CMK (cell line): ENCODE data around the gene LRFN5.
"Not testable (repeated sequence)": the region's sequence is repeated elsewhere in the genome, so short reads cannot be mapped to it uniquely, and the experiment has no call there.

Source experiments
- DNase-seq: peaks from one replicate; pipeline ENCODE4 v3.0.0-alpha.2; 2010; ENCODE audit warnings: low read depth

Gene LRFN5

GRCh38 chr14:41636492-41637392, 30.1 kb downstream of the LRFN5 start:
- DNase-seq, result no peak

GRCh38 chr14:41641690-41642089, 35.0 kb downstream of the LRFN5 start:
- DNase-seq, result no peak

GRCh38 chr14:41642367-41642766, 35.7 kb downstream of the LRFN5 start:
- DNase-seq, result no peak

DNA sequence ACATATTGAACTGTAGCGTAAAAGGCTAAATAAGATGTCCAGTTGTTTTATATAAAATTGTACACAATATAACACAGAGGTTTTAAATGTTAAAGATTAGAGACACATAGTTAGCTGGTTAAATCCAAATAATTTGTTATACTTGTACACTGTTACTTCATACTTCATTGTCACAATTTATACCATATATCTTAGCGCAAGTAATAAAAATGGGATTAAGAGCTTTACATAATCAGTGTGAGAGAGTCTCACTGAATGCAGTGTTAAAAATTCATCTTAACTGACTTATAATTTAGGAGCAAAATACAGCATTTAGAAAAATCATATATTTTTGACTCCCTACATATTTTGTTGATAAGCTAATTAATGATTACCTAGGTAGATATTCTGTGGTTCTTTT, 36.1 kb downstream of the LRFN5 start:
- DNase-seq, result no peak

DNA sequence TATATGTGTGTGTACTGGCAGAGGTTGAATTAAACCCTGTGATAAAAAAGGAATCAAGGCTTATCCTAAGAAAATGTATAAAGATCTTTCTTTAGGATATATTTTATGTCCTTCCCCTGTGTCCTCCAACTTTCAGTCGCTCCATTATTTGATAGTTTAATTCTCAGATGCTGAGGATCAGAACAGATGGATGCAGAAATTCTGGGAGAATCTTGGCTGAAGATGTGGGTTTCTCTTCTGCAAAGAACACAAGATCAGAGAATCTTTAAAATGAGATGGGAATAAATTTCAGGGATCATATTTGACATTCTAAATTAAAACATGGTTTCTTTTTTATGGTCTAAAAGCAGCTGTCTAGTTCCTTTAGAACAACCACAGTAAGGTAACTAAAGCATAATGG, 37.9 kb downstream of the LRFN5 start:
- DNase-seq, result no peak

- no peak for DNase-seq
These were observed 44.1 kb downstream of the LRFN5 start for GRCh38 chr14:41650802-41651201.

DNA sequence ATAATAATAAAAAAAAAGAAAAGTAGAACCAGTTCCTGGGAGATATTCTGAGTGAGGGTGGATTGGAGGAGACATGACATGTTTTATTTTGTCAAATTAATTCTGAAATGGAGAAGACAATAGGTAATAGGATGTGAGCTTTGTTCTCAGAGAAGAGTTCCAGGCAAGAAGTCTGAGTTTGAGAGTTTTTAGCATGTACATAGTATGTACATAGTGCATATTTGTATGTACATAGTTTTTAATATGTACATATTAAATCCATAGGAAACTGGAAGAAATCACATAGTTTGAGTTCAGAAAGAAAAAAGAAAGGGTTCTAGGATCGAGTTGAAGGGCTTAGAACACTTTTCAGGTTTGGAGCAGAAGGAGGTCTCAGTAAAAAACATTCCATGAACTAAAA, 47.5 kb downstream of the LRFN5 start:
- DNase-seq, result no peak

DNA sequence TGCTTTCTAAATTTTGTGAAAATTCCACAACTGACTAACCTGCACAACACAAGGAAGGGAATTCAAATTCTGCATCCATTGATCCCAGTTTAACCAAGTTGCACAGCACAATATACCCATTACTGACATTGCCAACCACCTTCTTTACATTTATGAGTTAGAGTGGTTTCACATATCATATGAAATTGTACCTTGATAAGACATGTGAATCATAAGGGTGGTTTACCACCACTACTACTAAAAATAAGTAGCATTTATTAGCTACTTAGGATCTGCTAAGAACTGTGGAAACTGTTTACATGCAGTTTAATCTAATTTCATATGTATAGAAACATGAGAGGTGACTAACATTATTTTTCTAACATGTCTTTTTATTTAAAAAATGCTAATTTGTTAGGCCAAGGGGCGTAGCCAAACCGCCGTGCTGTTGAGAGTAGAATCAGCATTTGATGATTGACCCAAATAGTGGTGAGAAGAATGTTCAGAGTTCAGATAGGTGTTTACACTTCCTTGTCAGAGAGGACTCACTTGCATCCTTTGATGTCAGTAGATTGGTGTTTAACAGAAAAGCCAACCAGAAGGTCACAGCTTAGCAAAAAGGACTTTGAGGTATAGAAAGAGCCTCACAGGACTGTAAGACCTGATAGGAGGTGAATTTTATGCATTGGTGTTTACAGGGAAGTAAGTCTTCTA, 56.2 kb downstream of the LRFN5 start:
- no peak for DNase-seq

- no peak for DNase-seq
These were observed 56.8 kb downstream of the LRFN5 start for GRCh38 chr14:41663473-41663850.

- no peak for DNase-seq
These were observed 59.6 kb downstream of the LRFN5 start for GRCh38 chr14:41666301-41666700.

GRCh38 chr14:41668356-41668755, 61.7 kb downstream of the LRFN5 start:
- DNase-seq, result no peak

DNA sequence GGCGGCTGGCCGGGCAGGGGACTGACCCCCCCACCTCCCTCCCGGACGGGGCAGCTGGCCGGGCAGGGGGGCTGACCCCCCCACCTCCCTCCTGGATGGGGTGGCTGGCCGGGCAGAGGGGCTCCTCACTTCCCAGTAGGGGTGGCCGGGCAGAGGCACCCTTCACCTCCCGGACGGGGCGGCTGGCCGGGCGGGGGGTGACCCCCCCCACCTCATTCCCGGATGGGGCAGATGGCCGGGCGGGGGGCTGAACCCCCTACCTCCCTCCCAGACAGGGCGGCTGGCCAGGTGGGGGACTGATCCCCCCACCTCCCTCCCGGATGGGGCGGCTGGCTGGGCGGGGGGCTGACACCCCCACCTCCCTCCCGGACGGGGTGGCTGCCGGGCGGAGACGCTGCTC, 66.9 kb downstream of the LRFN5 start:
- DNase-seq, result not testable (repeated sequence)

DNA sequence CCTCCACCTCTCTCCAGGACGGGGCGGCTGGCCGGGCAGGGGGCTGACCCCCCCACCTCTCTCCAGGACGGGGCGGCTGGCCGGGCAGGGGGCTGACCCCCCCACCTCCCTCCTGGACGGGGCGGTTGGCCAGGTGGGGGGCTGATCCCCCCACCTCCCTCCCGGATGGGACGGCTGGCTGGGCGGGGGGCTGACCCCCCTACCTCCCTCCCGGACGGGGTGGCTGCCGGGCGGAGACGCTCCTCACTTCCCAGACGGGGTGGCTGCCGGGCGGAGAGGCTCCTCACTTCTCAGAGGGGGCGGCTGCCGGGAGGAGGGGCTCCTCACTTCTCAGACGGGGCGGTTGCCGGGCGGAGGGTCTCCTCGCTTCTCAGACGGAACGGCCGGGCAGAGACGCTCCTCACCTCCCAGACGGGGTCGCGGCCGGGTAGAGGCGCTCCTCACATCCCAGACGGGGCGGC, 67.9 kb downstream of the LRFN5 start:
- DNase-seq, result not testable (repeated sequence)

DNA sequence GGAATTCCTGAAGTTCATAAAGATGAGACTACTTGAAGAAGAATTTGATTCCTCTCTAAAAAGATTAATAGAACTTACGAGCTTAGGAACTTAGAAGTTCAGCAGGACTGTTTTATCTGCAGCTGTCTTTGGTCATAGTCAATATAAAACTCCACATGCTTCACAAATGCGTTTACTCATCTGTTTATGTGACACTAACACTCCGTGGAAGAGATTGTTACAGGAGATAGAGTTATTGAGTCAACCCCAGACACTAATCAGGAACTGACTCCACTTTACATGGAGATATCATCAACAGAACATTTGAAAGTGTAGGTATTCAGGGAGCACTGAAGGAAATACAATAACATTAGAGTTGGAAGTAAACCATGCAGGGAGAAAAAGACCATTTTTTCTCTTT, 92.8 kb downstream of the LRFN5 start:
- no peak for DNase-seq

DNA sequence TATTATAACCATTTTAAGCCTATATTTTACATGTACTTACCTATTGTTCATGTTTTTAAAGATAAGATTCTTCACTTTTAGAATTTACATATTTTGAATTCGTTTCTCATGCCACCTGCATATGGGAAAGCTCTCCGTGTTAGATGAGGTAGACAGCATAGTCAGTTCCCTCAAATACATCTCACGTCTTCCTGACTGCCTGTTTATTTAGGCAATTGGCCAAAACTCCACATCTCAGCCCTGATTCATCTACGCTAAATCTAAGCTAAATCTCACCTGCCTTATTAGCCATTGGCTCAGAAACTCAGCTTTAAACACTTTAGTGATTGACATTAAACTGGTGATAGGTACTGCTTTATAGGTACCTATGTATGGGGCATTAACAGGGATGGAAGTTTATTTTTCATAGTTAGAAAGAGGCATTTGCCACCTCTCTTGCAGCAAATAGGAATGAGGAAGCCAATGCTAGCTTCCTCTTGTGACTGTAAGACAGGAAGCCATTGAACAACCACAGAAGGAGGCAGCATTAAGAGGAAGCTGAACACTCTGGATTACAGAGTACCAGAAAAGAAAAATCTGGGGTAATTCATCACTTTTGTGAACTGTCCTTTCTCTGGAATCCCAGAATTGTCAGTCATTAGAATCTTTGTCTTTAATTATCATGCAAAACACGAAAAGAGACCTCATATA, 111.9 kb downstream of the LRFN5 start:
- no peak for DNase-seq

GRCh38 chr14:41739203-41739602, 132.5 kb downstream of the LRFN5 start:
- DNase-seq, result no peak

- DNase-seq, result no peak
These were observed 136.5 kb downstream of the LRFN5 start for GRCh38 chr14:41743140-41743539.

GRCh38 chr14:41749429-41749828, 142.8 kb downstream of the LRFN5 start:
- DNase-seq, result no peak

DNA sequence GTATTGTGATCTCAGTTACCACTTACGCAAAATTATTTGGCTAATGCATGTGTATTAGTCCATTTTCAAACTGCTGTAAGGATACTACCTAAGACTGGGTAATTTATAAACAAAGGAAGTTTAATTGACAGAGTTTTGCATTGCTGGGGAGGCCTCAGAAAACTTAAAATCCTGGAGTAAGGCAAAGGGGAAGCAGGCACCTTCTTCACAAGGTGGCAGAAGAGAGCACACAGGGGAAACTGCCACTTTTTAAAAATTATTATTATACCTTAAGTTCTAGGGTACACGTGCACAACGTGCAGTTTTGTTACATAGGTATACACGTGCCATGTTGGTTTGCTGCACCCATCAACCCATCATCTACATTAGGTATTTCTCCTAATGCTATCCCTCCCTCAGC, 143.9 kb downstream of the LRFN5 start:
- DNase-seq, result not testable (repeated sequence)

DNA sequence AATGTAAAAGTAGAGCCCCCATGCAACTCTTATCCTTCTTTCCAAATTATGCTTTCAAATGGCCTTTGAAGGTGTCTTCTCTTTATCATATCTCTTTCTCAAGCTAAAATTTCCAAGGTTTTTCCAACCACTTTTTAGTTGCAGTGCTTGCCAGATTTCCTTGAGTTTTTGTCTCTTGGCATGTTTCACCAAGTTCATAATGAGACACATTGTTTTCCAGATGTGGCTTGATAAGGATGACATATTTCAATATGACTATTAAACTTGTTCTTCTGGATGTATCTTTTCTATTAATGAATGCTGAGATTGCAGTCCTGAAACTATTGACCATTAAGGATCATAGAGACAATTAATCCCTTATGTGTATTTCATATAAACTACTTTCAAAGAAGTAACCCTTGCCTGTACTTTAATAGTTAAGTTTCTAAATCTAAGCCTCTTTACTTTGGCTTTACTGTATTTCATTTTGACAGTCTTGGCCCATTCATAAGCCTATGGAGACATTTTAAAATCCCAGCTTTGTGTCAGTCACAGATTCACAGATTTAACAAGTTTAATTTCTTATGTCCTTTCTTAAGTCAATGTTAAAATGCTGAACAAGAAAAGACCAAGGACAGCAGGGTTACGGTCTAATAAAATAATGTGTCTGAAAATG, 151.5 kb downstream of the LRFN5 start:
- DNase-seq, result no peak

DNA sequence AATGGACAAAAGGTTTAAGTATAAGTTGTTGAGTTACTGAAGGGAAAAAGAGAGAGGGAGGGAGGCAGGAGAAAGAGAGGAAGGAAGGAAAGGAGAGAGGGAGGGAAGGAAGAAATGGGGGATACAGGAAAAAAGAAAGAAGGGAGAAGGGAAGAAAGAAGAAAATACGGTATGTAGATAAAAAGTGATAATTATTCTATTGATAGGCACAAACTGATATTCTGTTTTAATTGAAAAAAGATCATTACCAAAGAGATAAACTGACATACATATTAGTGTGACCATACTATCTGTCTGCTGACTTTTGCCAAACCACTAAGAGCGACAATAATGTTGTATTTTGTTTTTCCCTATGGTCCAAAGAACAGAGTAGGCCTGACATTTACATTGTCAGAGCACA, 154.5 kb downstream of the LRFN5 start:
- DNase-seq, result no peak

DNA sequence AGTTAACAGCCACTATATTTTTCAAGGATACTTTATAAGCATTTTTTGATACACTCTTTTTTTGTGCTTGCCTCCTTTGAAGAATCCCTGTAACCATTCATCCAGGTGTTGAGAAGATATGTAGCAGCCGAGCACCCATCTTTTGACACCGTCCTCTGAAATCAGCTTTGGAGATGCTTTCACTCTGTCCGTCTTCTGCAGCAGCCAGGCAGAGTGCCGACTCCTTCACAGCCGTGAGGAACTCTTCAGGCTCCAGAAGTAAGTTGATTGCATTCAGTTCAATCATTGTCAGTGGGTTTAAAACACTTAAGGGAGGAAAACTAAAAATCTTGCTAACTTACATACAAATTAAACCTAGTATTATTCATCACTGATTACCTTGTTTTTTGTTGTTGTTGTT, 160.1 kb downstream of the LRFN5 start:
- DNase-seq, result no peak
